GM19397 (cell line): ENCODE results near the gene FAM118B.
A peak's percentile ranks its signal among the peaks of the same experiment; 100 is the strongest.

Experiments
- ATAC-seq: cut with Tn5 transposase; IDR thresholded peaks from one replicate; pipeline ENCODE4 v1.9.1; 2021; ENCODE audit warnings: mild to moderate bottlenecking, moderate library complexity; ENCODE audit not compliant: unreplicated experiment

Gene FAM118B

DNA sequence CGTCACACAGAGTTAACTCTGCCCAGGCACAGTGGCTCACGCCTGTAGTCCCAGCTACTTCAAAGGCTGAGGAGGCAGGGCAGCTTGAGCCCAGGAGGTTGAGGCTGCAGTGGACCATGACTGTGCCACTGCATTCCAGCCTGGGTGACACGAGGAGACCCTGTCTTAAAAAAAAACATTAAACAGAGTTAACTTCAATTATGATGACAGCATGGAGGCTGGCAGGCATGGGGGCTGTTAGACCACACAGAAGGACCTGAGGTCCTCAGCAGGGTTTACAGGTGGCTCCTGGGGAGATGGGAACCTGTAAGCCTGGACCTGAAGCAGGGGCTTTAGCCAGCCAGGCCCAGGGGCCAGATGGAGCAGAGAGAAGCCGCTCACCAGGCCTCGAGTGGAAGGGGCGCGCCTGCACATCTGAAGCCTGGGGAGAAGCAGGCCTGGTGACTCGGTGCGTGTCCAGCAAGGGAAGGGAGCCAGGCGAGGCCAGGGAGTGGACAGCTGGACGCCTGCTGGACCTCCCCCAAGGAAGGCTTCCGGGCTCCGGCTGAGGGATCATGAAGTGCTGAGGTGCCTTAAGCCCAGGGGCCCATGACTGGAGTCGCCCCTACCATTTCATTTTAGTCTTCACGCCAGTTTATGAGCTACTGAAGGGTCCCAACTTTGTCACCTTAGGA is 25.4 kb upstream of the FAM118B start:
- ATAC-seq: no peak

DNA sequence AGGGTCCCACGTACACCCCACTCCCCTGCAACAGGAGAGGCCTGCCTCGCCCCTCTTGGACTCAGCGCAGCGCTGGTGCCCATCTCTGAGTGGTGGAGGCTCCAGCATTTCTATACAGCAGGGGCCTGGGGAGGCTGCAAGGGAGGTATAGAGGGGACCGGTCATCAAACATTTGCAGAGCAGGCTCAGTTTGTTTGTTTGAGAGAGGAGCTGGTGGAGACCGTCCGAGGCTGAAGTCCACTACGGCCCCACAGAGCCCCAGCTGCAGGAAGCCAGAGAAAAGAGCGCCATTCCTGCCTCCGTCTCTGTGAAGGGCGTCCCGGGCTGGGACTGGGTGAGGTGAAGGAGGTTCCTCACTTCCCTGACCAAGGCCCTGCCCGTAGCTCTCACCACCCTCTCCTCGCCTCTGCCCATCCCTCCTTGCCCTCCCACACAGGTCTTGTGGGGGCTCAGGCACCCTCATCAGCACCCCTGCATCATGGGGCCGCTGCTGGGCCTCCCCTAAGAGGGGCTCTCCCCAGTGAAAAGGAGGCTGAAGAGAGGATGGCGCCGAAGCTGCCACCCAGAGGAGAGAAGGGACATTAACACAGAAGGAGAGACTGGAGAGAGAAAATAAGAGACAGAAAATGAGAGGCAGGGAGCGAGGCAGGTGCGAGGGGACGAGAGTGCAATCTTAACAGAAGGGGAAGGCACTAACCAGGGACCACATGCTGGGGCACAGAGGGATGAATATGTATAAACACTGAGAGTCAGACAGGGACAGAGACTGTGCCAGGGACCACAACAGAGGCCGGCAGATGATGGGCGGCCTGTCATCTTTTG is 24.7 kb upstream of the FAM118B start:
- no peak for ATAC-seq

DNA sequence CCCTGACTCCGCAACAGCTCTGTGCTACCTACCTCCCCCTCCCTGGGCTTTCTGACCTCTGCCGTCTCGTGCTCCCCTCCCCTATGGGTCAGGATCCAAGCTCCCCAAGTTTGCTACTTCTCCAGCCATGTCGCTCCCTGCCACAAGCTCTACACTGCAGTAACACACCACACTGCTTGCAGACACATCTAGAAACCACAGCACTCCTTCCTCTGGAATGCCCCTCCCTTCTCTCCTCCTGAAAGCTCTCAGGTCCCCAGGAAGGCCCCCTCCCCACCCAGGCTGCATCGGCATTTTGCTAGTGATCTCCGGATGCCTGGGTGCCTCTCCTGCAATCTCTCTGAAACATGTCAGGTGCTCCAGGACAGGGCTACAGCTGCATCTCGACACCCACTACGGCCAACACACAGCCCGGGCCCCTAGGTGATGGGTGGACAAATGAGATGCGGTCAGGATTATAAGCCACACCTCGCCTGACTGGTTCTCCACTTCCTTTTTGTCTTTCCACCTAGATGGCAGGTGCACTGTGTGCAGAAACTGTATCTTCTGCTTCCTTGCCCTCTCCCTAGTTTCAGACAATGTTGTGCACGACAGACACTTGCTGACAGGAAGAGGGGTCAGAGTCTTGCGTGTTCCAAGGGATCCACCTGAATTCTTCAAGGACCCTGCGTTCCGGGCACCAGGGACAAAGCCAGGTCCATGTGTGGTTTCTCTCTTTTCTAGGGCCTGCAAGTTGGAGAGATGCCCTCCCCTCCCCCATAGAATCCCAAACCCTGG is 23.1 kb upstream of the FAM118B start:
- peak; percentile 83 for ATAC-seq

DNA sequence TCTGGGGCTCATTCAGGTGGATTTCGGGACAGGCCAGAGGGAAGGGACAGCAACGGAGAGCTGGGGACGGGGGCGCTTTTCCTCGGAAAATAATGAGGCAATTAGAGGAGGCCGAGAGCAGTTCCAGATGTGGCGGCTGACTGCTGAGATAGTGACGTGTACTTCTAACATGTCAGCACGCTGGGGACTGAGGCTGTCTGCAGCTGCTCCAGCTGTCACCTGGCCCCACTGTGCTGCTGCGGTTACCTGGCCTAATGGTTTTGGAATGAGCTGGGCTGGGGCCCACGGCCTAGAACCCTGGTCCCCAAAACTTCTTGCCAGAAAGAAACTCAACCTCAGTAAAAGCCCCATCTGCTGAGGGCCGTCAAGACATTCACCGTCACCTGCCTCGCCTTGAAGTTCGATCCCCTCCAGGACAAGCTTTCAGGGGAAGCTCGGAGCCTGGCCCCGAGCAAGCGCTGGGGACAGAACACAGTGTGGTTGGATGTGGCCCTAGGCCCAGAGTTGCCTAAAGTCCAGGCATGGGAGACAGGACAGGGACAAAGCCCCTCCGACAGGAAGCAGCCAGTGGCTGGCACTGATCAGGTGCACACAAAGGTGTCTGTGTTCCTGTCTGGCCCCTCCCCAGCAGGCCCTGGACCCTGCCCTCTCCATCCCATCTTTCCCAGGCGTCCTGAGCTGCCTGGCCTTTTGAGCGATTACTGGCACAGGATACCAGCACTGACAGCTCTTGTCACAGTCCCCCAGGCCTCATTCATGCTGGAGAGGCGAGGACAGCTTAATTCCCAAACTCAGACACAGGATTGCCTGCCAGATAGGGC is 22.3 kb upstream of the FAM118B start:
- no peak for ATAC-seq

DNA sequence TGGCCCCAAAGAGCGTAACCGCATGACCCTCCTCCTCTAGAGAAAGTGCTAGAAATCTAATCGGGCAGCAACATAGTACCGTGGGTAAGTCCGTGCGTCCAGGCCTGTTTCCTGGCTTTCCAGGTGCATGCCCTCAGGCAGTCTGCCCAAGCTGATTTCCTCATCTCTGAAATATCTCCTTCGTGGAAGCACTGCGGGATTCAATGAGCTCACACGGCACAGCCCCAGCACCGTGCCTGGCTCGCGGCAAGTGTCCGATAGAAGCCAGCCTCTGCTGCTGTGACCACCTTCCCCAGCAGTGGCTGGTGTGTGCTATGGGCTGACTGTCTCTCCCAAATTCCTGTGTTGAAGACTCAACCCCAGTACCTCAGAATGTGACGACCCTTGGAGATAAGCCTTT is 20.8 kb upstream of the FAM118B start:
- no peak for ATAC-seq

DNA sequence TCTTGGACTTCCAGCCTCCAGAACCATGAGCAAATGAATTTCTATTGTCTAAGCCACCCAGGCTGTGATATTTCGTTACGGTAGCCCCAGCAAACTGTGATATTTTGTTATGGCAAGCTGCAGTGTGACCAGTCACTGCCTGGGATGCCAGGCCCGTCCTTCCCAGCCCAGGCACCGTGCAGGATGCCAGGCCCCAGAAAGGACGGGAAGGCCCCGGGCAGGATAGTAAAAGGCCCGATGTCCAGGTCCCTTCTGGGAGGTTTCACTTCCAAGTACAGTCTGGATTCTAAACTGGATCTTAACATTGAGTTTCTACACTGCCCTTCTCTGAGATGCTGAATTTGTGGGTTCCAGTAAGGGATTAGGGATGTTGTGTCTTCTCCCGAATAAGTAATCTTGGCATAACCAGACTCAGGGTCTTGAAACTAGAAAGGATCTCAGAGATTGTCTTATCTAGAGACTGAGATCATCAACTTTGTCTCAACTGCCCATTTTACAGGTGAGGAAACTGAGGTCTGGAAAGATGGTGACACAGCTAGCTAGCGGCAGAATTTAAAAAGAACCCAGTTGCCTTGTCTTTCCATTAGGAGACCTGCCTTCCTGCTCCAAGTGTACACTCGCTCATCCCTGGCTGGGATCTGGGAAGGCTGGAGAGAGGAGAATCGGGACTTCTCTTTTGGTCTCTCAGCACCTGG is 20.1 kb upstream of the FAM118B start:
- ATAC-seq: no peak

DNA sequence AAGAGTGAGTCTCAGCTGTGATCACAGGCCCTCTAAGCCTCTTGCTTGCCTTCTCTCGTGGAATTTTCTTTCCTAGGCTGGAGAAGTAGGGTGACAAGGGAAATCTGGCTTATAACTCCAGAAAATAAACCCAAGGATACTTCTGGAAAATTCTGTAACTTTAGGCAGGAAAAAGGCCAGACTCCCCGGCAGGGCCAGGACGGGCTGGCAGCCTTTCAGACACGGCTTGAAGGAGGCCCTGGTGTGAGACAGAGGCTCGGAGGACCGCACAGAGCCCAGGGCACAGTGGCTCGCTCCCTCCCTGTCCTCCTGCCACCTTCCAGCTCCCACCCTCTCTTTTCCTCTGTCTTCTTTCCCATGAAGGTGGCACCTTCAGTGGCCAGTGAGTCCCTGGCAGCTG is 19.2 kb upstream of the FAM118B start:
- no peak for ATAC-seq

DNA sequence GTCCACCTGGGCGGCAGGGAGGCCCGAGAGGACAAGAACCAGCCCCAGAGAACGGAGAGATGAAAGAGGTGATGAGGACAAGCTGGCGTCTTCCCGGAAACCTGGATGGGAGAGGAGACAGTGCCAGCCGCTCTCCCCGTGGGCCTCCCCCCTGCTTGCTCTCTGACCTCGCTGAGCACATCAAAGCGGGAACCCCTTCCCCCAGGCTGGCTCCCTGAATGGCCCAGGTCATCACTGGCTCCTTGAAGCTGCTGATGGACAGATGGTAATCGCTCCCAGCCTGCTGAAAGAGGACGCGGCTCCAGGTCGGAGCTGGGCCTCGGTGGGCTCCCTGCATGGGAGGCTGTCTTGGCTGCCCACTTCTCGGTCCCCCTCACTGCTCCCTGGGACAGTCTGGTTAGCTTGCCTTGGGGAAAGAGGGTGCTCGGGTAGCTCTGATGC is 18.5 kb upstream of the FAM118B start:
- ATAC-seq: no peak

DNA sequence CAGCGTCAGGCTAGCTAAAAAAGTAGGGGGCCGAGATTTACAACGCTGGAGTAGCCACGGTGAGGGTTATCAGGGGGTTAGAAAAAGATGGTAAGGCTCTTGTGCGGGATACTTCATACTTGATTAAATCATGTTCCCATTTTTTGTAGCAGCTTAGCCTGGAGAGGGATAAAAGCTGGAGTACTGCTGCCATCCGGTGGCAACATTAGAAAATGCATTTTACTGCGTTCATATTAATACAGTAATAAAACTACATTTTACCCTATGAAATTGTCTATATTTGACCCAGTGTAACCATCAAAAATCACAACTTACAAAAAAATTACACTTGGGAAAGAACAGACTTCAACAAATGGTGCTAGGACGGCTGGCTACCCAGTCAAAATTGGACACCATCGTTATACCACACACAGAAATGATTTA is 17.4 kb upstream of the FAM118B start:
- no peak for ATAC-seq

DNA sequence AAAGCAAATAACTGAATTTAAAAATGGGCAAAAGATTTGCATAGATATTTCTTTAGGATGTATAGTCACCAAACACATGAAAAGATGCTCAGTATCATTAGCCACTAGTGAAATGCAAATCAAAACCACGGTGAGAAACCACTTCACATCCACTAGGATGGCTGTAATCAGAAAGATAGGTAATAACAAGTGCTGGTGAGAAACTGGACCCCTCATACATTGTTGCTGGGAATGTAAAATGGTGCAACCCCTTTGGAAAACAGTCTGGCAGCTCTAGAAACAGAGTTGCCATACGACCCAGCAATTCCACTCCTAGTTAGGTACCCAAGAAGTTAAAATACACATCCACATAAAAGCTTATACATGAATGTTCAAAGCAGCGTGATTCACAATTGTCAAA is 16.5 kb upstream of the FAM118B start:
- no peak for ATAC-seq

DNA sequence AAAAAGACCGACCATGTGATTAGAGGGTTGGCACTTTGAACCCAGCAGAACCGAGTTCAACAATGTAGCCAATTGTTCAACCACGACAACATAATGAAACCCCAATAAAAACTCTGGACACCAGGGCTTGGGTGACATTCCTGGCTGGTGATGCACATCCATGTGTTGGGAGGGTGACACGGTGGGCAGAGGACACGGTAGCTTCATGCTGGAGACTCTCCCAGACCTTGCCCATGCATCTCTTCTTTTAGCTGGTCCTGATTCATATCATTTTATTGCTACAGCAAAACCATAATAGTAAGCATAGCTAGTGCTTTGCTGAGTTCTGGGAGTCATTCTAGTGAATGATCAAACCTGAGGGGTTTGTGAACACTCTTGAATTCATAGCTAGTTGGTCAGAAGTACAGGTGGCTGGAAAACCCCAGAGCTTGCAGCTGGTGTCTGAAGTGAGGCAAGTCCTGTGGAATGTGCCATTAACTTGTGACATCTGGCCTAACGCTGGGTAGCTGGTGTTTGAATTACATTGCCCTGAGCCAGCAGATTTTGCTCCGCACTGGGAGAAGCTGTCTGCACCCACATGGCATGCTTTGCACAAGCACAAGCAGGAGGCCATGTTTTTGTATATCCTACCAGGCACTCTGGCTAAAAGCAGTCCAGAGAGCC is 14.2 kb upstream of the FAM118B start:
- no peak for ATAC-seq

DNA sequence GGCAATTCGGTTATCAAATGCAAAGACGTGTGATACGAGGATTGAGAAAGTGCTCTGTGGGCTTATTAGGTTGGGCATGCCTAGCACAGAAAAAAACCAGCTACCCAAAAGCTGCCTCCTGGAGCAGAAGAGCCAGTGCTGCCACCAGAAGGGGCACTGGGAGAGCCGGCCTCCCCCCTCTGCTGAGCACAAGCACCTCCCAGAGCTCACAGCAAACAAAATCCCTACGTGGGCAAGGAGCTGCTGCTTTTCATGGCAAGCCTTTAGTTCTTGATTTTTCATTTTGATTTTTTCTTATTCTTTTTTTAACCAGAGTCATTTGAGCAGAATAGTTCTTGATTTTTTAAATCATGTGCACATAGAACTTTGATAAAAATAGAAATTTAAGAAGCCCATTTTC is 12.9 kb upstream of the FAM118B start:
- ATAC-seq: no peak

DNA sequence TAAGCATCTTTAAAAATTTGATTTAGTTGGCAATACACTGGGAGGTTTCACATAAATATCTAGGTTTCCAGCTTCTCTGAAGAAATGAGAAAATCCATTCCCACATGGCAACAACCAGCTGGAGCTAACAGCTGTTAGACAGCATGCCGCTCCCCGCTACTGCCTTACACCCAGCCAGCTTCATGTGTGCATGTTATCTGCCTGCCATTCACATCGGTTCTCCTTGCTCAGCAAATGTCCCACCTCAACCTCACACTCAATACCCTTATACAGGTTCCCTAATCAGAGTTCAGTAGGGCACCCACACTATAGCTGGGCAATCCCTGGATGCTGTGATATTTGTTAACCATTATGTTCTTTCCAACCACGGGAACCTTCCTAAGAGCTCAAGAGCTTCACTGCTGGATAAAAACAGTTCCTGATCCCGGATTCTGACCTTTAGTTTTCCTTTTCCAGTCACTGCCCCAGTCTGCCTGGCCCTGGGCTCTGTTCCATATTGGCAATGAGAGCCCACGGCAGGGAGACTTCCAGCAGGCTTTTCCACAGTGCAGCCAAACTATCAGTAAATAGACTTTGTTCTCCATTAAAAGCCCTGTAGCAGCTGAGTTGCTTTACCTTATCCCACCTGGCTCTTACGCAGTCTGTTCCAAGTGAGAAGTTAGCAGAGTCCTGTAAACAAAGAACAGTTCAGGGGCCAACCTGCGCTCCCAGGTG is 8.8 kb upstream of the FAM118B start:
- ATAC-seq: no peak

DNA sequence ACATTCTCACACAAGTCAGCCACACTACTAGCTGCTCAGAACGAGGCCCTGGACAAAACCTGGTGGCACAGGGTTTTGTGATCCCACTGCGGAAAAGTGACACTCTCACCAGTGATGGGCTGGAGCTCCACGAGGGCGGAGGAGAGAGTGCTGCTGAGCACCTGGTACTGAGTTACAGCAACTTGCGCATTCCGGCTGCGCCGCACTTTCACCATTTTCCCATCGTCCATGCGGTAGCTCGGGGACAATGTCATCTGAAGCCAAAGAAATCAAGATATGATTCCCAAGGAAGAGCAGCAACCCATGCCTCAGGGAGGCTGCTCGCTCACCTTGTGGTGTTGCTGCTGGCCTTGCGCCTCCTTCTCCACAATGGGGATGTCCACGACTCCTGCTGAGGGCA is 6.2 kb upstream of the FAM118B start:
- no peak for ATAC-seq

DNA sequence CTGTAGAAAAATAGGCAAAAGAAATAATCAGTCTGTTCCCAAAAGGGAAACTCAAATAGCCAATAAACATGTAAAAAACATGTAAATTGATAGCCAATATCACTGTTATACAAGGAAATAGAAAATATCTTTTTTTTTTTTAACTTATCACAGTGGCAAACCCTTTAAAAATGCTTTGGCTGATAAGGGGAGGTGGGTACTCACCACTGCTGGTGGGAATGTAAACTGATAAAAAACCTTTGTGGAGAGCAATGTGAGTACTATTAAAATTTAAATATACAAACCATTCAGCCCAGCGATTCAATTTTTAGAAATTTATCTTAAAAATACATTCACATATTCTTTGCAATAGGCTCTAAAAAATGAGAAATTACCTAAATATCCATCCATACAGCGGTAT is 3.7 kb upstream of the FAM118B start:
- no peak for ATAC-seq

DNA sequence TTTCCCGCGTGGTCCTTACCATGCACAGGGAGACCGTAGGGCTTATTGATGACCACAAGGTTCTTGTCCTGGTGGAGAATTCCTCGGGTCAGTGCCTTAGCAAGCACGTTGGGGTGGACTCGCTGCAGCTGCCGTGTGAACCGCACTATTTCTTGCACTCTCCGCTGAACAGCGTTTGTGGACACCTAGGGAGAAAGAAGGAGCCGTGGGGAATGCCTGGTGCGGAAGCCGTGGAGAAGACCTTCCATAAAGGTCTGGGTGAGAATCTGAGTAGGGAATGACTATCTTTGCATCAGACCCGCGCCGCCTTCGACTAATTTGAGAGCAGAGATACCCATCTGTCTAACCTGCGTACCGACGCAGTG is 729 bp upstream of the FAM118B start:
- no peak for ATAC-seq

DNA sequence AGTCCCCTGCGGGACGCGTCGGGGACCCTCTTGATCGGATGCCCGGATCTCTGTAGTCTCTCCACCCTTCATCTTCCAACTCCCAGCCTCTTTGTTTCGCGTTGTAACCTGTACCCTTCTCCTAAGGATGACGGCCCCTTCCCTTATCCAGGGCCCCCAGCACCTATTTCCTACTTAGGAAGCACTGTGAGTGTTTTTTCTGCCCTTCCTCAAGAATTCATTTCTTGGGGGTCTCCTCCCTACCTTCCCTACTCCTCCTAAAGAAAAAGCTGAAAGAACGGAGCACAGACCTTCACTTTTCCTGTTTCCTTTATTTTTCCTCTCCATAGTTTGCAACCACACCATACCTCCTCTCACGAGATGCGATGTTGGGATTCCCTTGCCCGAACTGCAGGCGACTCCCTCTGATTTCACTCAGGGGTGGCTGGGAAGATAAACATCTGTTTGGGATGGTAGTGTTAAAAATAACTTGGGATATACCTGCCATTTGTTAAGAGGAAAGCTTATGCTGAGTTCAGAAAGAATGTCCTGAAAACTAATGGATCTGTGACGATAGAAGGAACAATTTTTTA is 593 bp downstream of the FAM118B start:
- no peak for ATAC-seq

DNA sequence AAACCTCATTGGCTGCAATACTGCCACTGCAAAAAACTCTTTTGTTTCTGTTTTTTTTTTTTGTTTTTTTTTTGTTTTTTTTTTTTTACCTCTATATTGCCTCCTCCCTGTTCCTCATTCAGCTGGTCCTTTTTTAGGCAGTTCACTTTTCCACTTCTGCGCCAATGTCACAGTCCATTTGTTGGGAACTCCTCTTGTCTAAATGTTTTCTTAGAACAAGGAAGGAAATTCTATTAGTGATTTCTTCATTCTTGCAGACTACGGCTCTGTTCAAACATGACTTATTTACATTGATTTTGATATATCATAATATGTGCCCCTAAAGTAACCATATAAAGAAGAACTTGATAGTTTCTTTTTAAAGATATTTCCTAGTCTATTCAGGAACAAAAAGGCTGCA is 2.9 kb downstream of the FAM118B start:
- no peak for ATAC-seq

DNA sequence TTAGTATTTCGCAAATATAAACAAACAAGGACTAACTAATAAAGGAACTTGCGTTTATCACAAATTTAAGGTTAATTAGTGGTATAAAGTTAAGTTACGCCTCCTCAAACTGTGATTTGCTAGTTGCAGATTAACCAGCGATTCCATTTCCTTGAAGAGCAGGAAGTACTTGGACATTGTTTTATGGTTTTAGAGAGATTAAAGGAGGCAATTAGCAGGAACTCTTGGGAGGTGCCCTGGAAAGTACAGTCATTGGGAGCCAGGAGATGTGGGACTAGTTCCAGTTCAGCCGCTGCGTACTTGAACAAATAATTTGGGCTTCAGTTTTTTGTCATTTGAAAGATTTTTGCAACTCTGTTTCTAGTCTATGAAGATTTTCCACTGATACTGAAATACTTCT is 3.3 kb downstream of the FAM118B start:
- ATAC-seq: no peak
